ENCODE data around the gene POTEH. TPM values are rescaled to one million over a fixed set of nuclear protein-coding genes. Genes with fewer than 3 reads are reported as not detected.
"Not testable (repeated sequence)": the region's sequence is repeated elsewhere in the genome, so short reads cannot be mapped to it uniquely, and the experiment has no call there.

The POTEH gene
- total RNA-seq, result 1 to 10 TPM in 1 of 4 donors, not detected in 3; 3.3 TPM

DNA sequence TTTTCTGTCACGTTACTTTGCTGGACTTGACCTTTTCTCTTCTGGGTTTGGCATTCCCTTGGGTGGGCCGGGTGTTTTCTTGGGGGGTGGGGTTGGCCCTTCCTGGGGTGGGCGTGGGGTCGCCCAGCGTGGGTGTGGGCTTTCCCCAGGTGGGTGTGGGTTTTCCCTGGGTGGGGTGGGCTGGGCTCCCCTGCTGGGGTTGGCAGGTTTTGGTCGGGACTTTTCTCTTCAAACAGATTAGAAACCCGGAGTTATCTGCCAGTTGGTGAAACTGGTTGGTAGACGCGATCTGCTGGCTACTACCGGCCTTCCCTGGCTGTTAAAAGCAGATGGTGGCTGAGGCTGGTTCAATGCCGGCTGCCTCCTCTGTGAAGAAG, at the start of gene POTEH:
POTEH (plus strand) TSS at position 278 of the 377 bp plus-strand sequence; CDS start at position 330, 52 bp downstream.
- not testable (repeated sequence) for DNase-seq, H3K4me1 ChIP-seq, H3K27me3 ChIP-seq

DNA sequence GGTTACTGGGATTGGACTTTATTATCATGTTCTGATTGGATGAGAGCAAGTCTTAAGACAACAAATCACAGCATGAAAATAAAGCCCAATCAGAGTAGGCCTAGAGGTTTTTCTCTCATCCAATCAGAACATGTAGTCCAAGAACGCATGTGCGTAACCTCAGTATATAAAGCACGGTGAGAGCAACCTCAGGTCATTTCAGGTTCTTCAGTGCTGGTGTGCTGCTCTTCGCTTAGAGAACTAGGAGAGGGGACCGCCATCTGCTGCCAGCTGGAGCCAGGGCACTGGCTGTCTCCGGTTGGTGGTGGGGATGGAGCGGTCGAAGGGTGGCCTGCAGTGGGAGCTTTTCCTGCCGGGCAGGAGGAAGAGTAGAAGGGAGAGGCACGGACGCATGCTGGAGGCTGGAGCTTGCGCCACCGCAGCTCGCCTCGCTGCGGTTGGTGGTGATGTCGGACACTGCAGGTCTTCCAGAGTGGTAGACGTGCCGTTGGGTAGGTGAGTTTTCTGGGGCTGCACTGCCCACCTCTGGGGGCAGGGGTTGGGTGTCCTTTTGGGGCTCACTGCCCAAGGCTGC, 47.5 kb upstream of the POTEH start:
- not testable (repeated sequence) for H3K9me3 ChIP-seq, DNase-seq, H3K27me3 ChIP-seq, H3K27ac ChIP-seq, H3K4me1 ChIP-seq, H3K36me3 ChIP-seq, H3K4me3 ChIP-seq

More for the DNA sequence above, at the start of gene POTEH:
- H3K9me3 ChIP-seq, H3K4me3 ChIP-seq, H3K36me3 ChIP-seq, H3K27ac ChIP-seq: not testable (repeated sequence)

GRCh38 chr22:15651954-15652353, 37.9 kb upstream of the POTEH start:
- not testable (repeated sequence) for H3K27me3 ChIP-seq, H3K4me3 ChIP-seq, H3K27ac ChIP-seq, H3K9me3 ChIP-seq, DNase-seq, H3K36me3 ChIP-seq, H3K4me1 ChIP-seq

- not testable (repeated sequence) for H3K27ac ChIP-seq, H3K27me3 ChIP-seq, H3K9me3 ChIP-seq, H3K4me3 ChIP-seq, H3K4me1 ChIP-seq, DNase-seq, H3K36me3 ChIP-seq
Measured at GRCh38 chr22:15652738-15653137, 37.1 kb upstream of the POTEH start.

- not testable (repeated sequence) for H3K4me3 ChIP-seq, H3K27me3 ChIP-seq, H3K4me1 ChIP-seq, H3K36me3 ChIP-seq, H3K9me3 ChIP-seq, DNase-seq, H3K27ac ChIP-seq
Measured at GRCh38 chr22:15653241-15653640, 36.6 kb upstream of the POTEH start.

DNA sequence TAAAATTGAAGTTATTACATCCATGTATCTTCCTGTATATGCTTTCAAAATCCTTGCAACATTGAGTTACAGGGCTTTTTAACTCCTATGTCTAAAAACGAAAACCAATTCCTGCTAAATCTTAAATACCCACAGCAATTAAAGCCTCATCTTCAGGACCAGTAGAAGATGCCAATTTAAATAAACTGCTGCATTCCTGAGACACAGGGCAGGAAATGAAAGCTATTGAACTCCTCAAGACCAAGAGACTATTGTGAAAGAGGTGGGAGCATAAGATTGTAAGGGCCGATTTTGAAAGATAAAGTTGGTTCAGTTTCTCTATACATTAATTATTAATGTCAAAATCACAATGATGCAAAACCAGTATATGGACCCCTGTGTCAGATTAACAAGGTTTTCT, 28.7 kb upstream of the POTEH start:
- not testable (repeated sequence) for DNase-seq, H3K4me3 ChIP-seq, H3K27ac ChIP-seq, H3K4me1 ChIP-seq, H3K36me3 ChIP-seq, H3K9me3 ChIP-seq, H3K27me3 ChIP-seq

DNA sequence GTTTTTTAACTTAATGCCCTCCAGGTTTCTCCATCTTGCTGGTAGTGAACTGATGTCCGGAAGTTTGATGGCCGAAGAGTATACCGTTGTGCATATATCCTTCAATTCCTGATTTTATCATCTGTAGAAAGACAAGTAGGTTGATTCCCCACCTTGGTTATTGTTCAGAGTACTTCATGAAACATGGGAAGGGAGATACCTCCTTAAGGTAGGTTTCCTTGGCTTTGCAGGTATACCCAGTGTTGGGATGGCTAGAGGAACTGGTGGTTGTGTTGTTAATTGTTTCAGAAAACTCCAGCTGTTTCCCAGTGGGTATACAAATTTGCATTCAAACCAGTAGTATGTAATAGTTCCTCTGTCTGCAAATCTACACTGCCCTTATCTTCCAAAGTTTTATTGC, 25.1 kb upstream of the POTEH start:
- not testable (repeated sequence) for DNase-seq, H3K4me3 ChIP-seq, H3K36me3 ChIP-seq, H3K27ac ChIP-seq, H3K27me3 ChIP-seq, H3K9me3 ChIP-seq, H3K4me1 ChIP-seq

DNA sequence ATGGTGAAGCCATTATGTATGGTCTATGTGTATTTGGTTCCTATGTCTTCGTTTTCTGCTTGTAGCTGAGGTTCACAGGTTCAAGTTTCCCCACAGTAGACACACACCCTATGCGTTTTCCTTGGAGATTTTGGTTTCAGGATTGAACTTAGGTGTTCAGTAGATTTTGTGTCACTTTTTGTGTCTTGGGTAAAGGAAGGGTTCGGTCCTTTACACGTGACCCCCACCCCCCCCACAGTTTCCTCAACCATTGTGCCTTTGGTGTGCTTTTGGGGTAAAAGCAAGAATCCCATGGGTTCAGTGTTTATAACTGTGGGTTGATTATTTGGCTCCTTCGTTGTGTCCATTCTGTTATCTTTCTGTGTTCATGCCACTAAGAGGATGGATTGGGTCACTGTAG, 24.3 kb upstream of the POTEH start:
- H3K27ac ChIP-seq, DNase-seq: not testable (repeated sequence)

GRCh38 chr22:15669430-15669829, 20.4 kb upstream of the POTEH start:
- H3K27ac ChIP-seq, DNase-seq, H3K4me1 ChIP-seq, H3K27me3 ChIP-seq, H3K4me3 ChIP-seq, H3K36me3 ChIP-seq, H3K9me3 ChIP-seq: not testable (repeated sequence)

More for the DNA sequence above, 24.3 kb upstream of the POTEH start:
- not testable (repeated sequence) for H3K36me3 ChIP-seq, H3K9me3 ChIP-seq, H3K27me3 ChIP-seq, H3K4me1 ChIP-seq, H3K4me3 ChIP-seq

GRCh38 chr22:15679702-15680101, 10.1 kb upstream of the POTEH start:
- H3K9me3 ChIP-seq, H3K36me3 ChIP-seq, H3K4me3 ChIP-seq, H3K27ac ChIP-seq, H3K27me3 ChIP-seq, H3K4me1 ChIP-seq: not testable (repeated sequence)
- peak in 1 of 3 donors; percentile 2 for DNase-seq

- not testable (repeated sequence) for H3K4me3 ChIP-seq, DNase-seq, H3K36me3 ChIP-seq, H3K27me3 ChIP-seq, H3K27ac ChIP-seq, H3K4me1 ChIP-seq, H3K9me3 ChIP-seq
Measured at GRCh38 chr22:15684115-15684514, 5.7 kb upstream of the POTEH start.

DNA sequence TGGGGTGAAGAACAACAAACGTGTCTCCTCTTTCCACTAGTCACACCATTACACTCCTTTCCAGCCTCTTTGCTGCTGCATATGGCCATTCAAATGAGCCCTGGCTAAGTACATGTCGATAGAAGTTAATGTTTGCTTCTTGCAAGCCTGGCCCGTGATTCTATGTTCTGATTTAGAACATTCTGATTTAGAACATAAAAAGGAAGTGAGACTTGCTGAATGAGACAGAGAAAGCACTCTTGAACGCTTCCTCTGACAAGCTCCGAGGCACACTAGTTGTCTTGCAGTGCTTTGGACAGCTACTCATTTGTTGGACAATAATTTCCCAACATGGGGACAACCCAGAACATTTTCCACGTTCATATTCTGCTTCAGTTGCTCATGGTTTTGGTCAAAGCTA, 5.1 kb upstream of the POTEH start:
- H3K4me3 ChIP-seq, H3K4me1 ChIP-seq, H3K36me3 ChIP-seq, H3K27ac ChIP-seq, DNase-seq, H3K9me3 ChIP-seq, H3K27me3 ChIP-seq: not testable (repeated sequence)

DNA sequence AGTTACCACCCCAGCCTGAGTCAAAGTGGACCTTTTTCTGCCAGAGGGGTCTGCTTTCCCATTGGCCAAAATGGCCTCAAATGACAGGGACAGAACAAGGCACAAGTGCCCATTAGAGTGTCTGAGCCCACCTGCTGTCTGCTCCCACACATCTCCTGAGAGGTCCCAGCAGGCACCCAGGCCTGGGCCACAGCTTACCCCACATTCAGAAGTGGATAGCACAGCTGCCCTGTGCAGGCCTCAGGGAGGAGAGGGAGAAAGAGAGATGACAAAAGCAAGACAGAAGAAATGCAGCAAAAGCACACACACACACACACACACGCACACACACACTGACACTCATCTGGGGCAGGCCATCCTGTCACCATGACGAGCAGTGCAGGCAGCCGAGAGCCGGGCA, 4.2 kb upstream of the POTEH start:
- H3K27me3 ChIP-seq, H3K4me3 ChIP-seq, H3K9me3 ChIP-seq, H3K36me3 ChIP-seq, H3K27ac ChIP-seq, DNase-seq, H3K4me1 ChIP-seq: not testable (repeated sequence)

DNA sequence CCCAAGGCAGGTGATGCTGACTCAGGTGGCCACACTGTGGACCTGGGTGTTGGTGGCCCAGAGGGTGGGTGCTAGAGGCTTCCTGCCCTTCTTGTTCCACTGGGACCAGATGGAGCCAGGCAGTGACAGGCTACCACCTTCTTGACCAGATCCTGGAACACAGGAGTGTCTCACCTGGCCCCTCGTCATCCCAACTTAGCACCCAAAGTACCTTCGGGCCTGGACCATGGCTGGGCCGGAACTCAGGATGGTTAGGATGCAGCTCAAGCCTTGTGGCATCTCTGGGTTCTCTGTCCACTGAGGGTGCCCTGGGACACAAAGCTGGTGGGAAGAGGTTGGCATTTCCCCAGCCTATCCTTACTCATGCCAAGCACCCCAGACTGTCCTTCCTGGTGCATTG, 2.7 kb upstream of the POTEH start:
- H3K27me3 ChIP-seq, H3K4me3 ChIP-seq, H3K9me3 ChIP-seq, H3K27ac ChIP-seq, DNase-seq, H3K4me1 ChIP-seq, H3K36me3 ChIP-seq: not testable (repeated sequence)

GRCh38 chr22:15687676-15688075, 2.1 kb upstream of the POTEH start:
- DNase-seq, H3K27ac ChIP-seq, H3K4me1 ChIP-seq, H3K9me3 ChIP-seq, H3K36me3 ChIP-seq, H3K27me3 ChIP-seq, H3K4me3 ChIP-seq: not testable (repeated sequence)

- not testable (repeated sequence) for H3K4me1 ChIP-seq, DNase-seq
Measured at GRCh38 chr22:15688090-15688489, 1.7 kb upstream of the POTEH start.

More at GRCh38 chr22:15688090-15688489, 1.7 kb upstream of the POTEH start:
- H3K27me3 ChIP-seq, H3K4me3 ChIP-seq, H3K36me3 ChIP-seq, H3K27ac ChIP-seq, H3K9me3 ChIP-seq: not testable (repeated sequence)
